Effector CD8-positive, alpha-beta T cell (primary cell): ENCODE results near the gene TGFBR1.

Experiments used
- DNase-seq: peaks from one replicate; lab custom pipeline; 2025; lab: John Stamatoyannopoulos, UW

Gene TGFBR1

GRCh38 chr9:99106044-99106375 is 1.1 kb downstream of the TGFBR1 start:
- no peak for DNase-seq

DNA sequence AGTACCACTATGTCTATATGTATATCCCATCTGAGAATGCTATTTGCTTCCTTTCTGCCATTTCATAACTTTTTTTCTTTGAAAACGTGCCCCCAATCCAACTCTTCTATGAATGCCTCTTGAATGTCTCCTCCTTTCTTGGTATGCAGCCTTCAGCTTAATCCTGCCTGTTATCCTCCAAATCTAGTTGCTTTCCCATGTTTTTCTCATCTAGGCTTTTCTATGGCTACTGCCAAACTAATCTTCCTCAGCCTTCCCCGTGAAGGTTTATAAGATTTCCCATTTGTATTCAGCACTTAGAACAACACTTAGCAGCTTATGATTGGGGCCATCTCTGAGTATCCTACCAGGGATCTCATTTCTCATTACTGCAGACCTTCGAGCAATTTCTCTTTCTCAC is 2.5 kb downstream of the TGFBR1 start:
- no peak for DNase-seq

DNA sequence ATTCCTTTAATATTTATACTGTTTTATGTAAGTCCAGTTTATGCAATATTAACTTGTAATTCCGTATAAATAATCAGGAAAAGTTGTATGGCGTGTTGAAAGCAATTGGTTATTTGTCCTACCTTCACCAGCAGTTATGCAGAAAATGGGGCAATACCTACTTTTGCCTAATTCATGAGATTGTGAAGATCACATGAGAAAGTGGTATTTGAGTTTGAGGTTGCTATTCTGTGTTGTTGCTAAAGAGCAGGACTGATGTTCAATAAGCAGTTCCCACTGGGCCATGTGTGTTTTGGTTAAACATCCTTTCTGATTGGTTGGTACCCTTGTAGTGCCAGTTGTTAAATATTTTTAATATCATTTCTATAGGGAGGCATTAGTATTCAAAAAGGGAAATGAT is 3.2 kb downstream of the TGFBR1 start:
- no peak for DNase-seq

- DNase-seq: no peak
These were observed 4.6 kb downstream of the TGFBR1 start for GRCh38 chr9:99109522-99109921.

- peak; percentile 31 for DNase-seq
These were observed 8.0 kb downstream of the TGFBR1 start for GRCh38 chr9:99112750-99113413.

- DNase-seq: no peak
These were observed 8.6 kb downstream of the TGFBR1 start for GRCh38 chr9:99113414-99114048.

DNA sequence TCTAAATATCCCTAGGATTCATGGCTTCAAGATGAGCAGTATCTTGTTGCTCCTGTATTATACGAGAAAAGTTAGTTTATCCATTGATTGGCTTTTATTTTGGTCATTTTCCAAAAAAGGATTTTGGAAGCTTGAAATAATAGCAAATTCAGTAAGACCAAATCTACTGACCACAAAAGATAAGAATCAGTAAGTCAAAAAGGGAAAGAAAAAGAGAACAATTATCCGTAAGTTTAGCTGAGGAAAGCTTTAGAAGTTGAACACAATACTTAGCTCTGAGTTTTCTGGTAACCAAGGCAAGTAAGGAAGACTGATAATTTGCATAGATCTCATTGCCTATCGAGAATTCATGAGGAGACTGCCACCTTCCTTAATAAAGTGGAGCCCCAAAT is 9.1 kb downstream of the TGFBR1 start:
- no peak for DNase-seq

DNA sequence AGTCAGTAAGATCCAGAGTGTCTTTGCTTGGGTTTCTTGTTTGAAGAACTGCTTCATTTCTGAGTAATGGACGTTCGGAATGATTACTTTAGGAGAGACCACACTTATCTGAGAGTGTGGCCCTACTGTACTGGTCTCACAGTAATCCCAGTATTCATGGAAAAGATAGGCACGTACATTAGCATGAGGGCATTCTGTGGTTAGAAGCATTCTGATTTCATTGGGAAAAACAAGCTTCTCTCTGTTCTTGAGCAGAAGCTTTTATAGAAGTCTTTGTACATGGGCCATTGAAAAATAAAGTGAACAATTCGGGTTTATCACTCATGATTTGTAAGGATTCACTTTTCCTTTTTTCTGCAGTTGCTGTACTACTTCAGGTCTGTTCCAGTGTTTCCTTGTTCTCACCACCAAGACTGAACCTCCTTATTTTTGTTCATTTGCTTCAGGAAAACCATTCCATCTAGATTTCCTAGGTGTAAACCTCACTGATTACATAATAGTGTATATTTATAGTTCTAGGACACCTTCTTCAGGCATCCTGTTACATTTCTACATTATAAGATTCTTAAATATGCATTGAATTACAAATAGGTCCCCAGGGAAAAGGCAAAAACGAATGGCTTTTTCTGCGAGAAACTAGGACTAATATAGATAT is 10.1 kb downstream of the TGFBR1 start:
- no peak for DNase-seq

- no peak for DNase-seq
These were observed 11.1 kb downstream of the TGFBR1 start for GRCh38 chr9:99116003-99116411.

GRCh38 chr9:99118782-99119466 is 14.0 kb downstream of the TGFBR1 start:
- no peak for DNase-seq

DNA sequence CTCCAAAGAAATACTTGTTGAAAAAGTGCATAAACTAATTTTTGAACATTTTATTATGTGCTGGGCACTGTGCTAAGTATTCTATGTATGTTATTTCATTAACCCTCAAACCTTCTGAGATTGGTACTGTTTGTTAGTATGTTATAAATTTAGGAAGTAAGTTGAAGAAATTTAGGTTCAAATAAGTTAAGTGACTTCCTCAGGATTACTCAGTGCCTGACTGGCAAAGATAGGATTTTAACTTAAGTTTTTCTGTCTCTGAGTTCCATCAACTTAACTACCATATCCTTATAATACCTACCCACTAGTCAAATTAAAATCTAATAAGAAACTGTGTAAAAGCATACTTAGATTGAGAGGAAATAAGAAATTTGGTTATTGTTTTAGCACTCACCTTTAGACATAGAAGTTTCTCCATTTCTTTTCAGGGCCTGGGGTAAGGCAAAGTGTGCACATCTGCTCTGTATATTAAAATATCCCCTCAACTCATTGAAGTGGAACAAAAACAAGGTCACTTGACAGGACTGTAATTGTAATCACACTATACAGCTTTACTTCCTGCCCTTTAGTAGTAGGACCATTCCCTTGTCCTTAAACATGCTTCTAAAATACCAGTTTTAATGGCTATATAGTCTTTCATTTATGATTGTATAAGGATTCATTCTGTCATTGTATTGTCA is 15.2 kb downstream of the TGFBR1 start:
- DNase-seq: no peak

GRCh38 chr9:99121604-99122003 is 16.7 kb downstream of the TGFBR1 start:
- no peak for DNase-seq

DNA sequence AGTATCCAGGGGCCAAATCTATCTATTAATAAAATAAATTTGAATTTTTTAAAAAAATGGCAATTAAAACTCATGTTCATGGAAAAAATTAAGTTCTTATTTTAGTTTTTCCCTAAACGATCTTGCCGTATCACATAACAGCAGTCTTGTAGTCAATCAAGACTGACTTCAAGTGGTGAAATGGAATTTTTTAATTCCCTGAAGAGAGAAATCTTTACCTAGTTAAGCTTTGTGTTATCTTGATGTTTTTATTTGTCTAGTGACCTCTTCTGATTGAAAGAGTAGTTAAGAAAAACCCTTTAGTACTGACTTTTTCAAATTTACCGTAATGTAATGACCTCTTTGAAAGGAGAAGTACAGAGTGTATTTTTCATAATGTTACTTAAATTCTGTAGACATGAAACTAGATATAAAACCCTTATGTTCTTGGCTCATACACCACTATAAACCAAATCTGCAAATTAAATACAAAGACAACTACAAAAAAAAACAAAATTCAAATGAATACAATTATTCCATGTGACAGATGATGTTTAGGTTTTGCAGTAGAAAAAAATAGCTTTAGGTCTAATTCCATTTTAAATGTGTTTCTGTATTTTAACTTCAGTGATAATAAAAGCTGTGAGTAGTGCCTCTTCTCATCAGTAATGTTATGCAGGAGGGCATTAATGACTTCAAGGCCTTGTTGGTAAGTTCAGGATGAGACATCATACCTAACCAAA is 19.8 kb downstream of the TGFBR1 start:
- DNase-seq: no peak

DNA sequence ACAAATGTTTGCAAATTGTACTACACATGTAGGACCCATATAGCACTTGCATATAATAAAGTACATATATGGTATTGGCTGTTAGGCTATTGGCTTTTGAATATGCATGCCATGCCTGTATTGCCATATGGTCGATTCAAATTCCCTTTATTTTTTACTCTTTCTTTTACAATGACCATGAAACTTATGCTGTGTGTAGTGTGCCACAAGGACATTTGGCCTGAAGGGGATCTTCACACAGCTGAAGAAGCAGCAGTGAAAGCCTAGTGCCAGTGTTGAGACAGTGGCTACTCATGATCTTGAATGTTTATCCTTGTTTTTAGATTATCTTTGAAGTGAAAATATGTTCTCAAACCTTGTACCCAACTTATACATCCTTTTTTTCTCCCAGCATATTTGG is 20.5 kb downstream of the TGFBR1 start:
- DNase-seq: no peak

DNA sequence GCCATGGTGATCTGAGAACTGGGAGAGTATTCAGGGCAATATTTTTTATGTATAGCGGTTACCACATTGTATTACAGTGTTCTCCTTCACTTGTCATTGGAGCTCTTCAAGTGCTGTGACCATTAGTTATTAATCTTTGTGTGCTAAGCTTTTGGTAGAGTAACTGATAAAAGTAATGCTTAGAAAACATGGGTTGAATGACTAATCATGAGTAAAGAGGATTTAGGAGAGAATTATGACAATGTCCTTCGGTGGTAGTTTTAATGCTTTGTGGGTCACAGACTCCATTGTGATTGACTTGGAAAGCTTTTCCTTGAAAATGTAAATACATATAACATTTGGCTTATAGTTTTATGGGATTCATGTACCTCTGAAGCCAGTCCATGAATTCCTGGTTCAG is 21.4 kb downstream of the TGFBR1 start:
- DNase-seq: no peak

DNA sequence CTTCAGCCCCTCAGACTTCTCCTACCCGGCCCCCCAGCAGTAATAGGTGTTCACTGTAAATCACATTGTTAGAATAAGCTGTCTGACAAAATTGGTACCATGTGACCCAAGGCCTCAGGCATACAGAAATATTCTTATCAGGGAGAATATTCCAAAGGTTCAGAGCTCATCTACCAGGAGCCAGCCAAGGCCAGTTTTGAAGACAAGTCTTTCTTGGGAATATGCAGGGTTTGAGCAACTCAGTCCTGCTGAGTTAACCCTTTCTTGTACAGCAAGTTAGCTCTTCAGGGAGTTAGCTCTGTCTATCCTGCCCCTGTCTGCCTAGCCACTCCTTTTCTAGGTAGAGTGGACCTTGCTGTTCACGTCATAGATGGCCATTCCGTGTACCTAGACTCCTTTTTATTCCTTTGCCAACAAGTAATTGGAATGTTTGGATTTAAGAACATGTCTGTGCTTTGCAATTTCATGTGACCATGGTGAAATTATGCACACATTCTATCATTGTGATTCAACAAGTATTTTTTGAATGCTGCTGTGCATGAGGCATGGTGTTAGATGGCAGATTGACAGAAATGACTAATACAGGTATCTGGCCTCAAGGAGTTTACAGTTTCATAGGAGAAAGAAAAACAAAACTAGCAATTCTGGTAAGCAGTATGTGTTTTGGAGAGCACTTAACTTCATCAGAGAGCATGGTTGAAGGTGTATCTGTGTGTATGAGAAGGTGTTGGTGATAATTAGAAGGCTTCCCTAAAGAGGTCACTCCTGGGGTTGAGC is 22.6 kb downstream of the TGFBR1 start:
- DNase-seq: no peak

- no peak for DNase-seq
These were observed 23.2 kb downstream of the TGFBR1 start for GRCh38 chr9:99128133-99128406.

DNA sequence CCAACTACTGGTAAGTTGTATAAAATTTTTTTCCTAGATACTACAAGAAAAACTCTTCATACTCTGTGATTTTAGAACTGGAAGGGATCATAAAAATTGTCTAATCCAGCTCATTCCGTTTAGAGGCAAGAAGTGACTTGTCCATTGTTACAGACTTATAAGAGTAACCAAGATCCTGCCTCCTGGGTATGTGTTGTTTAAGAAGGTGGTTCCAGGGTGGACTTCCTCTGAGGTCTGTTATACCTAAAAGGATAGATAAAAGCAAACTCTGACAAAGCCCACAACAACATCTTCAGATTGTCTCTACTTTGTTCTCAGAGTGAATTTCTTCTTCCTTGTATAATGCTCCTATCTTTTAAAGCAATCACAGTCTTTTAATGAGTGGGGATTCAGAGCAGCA is 24.2 kb downstream of the TGFBR1 start:
- DNase-seq: no peak

DNA sequence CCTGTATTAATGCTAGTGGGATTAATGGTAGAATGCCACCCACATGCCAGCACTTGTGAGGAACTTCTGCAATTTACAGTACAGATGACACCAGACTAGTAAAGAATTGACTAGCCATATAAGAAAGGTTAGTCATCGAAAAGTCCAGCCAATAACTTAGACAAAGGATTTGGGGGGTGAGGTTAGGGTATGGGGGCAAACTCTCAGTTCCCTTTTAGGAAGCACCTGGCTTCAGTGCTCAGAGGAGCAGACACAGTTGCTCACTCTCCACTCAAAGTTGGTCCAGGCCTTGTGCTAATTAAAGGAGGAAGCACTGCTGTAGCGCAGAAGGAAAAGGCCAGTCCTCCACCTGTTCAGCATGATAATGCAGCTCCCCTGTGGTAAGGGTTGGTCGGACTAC is 25.2 kb downstream of the TGFBR1 start:
- no peak for DNase-seq

DNA sequence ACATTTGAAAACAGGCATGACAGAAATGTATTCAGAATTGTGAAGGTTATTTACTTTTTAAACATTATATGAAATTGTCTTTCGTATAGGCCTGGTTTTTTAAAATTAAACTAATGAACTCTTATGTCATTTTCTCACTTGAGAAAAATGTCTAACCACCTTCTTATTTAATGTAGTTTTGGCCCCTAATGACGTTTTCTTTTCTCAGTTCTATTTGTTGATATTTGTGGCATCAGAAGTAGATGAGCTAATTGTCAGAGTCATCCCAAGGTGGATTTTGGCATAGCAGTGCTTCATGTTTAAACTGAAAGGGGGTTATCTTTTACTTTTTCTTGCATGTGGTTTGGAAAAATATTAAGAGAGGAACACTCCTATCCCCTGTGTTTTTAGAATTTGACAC is 28.2 kb downstream of the TGFBR1 start:
- no peak for DNase-seq

- DNase-seq: no peak
These were observed 30.0 kb downstream of the TGFBR1 start for GRCh38 chr9:99134893-99135341.
